ENCODE measurements around the gene DMRTA2.

GRCh38 chr1:50471967-50472366, 48.7 kb upstream of the DMRTA2 start:
- TF ChIP-seq CTCF (IDR thresholded peaks at IDR 0.05) (peak; percentile 10), EZH2phosphoT487 (IDR thresholded peaks at IDR 0.05) (no peak)

All from neural progenitor cell (in vitro differentiated cells).